HS-27A (cell line): ENCODE results near the gene ORM2.

Experiments used
- DNase-seq: peaks from one replicate; pipeline ENCODE4 v3.0.0-alpha.2; 2012; ENCODE audit warnings: low read depth, missing footprints

Gene ORM2

GRCh38 chr9:114371343-114371944, 41.8 kb downstream of the ORM2 start:
- no peak for DNase-seq

GRCh38 chr9:114371973-114372917, 42.6 kb downstream of the ORM2 start:
- no peak for DNase-seq

DNA sequence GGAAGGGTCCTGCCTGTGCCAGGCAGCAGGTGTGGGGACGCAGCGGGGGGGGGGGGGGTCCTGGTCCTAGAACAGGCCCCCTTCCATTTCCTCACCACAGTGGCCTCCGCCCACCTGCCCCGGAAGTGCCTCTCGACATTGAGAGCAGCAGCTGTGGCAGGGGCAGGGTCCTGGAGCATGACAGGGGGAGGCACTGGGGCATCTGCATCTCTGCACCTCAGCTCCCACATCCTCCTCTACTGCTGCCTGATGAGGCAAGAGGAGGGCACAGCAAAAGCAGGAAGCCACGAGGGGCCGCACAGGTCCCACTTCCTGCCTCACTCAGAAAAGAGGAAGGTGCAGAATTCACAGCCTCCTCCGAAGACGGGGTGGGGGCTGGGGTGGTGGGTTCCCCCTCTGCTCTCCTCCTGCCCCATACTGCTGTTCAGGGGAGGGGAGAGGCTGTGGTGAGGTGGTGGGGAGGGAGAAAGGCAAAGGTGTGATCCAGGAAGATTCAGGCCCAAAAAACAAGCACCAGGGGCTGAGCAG, 43.3 kb downstream of the ORM2 start:
- DNase-seq: no peak

- DNase-seq: no peak
Measured at GRCh38 chr9:114373960-114374730, 44.5 kb downstream of the ORM2 start.

- DNase-seq: no peak
Measured at GRCh38 chr9:114374936-114375335, 45.3 kb downstream of the ORM2 start.

GRCh38 chr9:114375386-114376175, 45.9 kb downstream of the ORM2 start:
- no peak for DNase-seq

DNA sequence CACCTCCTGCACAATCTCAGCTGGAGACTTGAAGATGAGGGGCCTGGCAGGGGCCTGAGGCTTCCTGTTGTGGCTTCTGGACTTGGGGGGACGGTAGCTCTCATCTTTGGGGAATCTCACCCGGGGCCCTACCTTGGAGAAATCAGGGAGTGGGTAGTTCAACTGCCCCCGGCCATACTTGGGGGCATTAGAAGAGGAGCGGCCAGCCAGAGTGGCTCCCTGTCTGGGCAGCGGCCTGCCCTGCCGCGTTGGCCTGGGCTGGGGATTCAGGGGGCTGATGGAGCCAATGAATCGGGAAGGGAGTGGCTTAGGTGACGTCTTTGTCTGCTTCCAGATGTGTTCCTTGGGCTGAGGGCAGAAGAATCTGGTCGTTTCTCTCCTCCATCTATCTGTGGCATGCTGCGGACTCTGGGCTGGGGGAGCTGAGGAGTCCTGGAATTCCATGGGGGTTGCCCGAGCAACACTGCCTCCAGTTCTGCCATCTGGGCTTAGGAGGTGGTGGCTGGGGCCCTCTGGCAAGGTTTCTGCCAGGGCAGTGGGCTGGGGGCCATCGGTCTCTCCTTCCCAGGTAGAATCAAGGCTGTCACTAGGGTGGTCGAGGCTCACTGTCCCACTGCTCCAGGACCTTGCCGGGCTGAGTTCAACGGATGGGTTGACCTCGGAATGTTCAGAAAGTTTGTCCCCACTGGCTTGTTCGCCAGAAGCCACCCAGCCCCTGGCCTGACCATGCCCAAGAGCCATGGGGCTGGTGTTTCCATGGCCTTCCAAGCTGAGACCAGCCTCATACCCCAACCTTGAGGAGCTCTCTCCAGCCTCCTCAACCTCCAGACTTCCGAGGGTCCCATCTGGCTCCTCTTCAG, 47.1 kb downstream of the ORM2 start:
- DNase-seq: no peak

- DNase-seq: no peak
Measured at GRCh38 chr9:114378016-114378415, 48.3 kb downstream of the ORM2 start.

DNA sequence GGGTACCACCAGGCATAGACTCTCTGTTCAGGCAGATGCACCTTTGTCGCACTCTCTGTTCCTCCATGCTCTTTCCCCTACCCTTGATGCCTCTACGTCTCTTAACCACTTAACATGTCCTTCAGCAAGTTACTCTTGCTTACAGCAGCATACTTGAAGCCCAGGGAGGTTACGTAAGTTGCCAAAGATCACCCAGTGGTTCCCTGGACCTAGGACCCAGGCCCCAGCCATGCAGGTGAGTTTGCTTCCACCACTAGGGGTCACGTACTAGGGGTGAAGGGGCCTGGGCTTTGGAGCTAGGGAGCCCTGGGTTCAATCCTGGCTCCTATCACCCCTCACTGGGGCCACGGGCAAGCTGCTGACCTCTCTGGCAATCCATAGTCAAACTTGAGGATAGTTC, 49.2 kb downstream of the ORM2 start:
- DNase-seq: no peak
